Progenitor cell of endocrine pancreas (in vitro differentiated cells): Measurements from ENCODE around the gene FAM83C. TPM values are rescaled to one million over a fixed set of nuclear protein-coding genes. Genes with fewer than 3 reads are reported as not detected.
"Not testable (repeated sequence)": the region's sequence is repeated elsewhere in the genome, so short reads cannot be mapped to it uniquely, and the experiment has no call there.

ENCODE experiments used
- DNase-seq: peaks from one replicate; pipeline ENCODE4 v3.0.0; 2021; ENCODE audit warnings: low spot score; ENCODE audit not compliant: unreplicated experiment
- H3K27ac Mint-ChIP-seq: 2 replicates; pipeline ENCODE4 v1.8.0; 2021; ENCODE audit warnings: mild to moderate bottlenecking, moderate library complexity, mixed read lengths
- H3K27me3 Mint-ChIP-seq: 2 replicates; pipeline ENCODE4 v1.8.0; 2021; ENCODE audit warnings: mixed read lengths
- H3K36me3 Mint-ChIP-seq: 2 replicates; pipeline ENCODE4 v1.8.0; 2022; ENCODE audit warnings: mixed read lengths; ENCODE audit not compliant: insufficient read depth
- H3K4me1 Mint-ChIP-seq: 2 replicates; pipeline ENCODE4 v1.8.0; 2021; ENCODE audit warnings: low read depth, mixed read lengths
- H3K4me3 Mint-ChIP-seq: 2 replicates; pipeline ENCODE4 v1.8.0; 2021; ENCODE audit warnings: low read depth, mild to moderate bottlenecking, moderate library complexity, mixed read lengths
- H3K9me3 Mint-ChIP-seq: 2 replicates; pipeline ENCODE4 v1.8.0; 2021; ENCODE audit warnings: low read depth, mixed read lengths
- total RNA-seq: library from RNA; stranded (reverse); gene quantifications from 2 replicates; pipeline ENCODE4 v1.2.1, GENCODE V29; 2021
- TF ChIP-seq, protein P1 (sequence below): fragments of 200-600 bp; sonication (generic); IDR thresholded peaks from one replicate; pipeline ENCODE4 v1.5.0; 2021; ENCODE audit warnings: antibody characterized with exemption, mild to moderate bottlenecking; ENCODE audit not compliant: unreplicated experiment

FAM83C gene
- total RNA-seq, 1 donor from 2014 or later: not detected

GRCh38 chr20:35253010-35253409, 39.2 kb downstream of the FAM83C start:
- Mint-ChIP-seq H3K4me1 (peaks cover 4% of the 10 kb centered on the region), H3K9me3 (peaks cover 4% of the 10 kb centered on the region), H3K27ac (no peak overlapping the region), H3K36me3 (peaks cover 2% of the 10 kb centered on the region), H3K27me3 (no peaks in the 10 kb centered on the region), H3K4me3 (no peak overlapping the region)
- TF ChIP-seq, protein P1, sequence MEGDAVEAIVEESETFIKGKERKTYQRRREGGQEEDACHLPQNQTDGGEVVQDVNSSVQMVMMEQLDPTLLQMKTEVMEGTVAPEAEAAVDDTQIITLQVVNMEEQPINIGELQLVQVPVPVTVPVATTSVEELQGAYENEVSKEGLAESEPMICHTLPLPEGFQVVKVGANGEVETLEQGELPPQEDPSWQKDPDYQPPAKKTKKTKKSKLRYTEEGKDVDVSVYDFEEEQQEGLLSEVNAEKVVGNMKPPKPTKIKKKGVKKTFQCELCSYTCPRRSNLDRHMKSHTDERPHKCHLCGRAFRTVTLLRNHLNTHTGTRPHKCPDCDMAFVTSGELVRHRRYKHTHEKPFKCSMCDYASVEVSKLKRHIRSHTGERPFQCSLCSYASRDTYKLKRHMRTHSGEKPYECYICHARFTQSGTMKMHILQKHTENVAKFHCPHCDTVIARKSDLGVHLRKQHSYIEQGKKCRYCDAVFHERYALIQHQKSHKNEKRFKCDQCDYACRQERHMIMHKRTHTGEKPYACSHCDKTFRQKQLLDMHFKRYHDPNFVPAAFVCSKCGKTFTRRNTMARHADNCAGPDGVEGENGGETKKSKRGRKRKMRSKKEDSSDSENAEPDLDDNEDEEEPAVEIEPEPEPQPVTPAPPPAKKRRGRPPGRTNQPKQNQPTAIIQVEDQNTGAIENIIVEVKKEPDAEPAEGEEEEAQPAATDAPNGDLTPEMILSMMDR: no peak
- no peak for DNase-seq

DNA sequence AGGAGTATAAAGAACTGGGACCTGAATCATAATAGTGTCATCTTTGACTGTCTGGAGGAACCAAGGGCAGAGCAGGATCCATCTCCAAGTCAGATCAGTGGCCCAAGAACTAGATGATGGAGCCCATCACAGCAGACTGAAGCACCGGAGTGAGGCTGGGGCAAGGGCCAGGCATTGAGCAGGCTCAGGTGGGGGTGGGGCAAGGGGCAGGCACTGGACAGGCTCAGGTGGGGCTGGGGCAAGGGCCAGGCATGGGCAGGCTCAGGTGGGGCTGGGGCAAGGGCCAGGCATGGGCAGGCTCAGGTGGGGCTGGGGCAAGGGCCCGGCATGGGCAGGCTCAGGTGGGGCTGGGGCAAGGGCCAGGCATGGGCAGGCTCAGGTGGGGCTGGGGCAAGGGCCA, 39.6 kb downstream of the FAM83C start:
- H3K4me1 Mint-ChIP-seq, H3K27me3 Mint-ChIP-seq, H3K27ac Mint-ChIP-seq, H3K36me3 Mint-ChIP-seq, H3K4me3 Mint-ChIP-seq, H3K9me3 Mint-ChIP-seq, DNase-seq: not testable (repeated sequence)

- Mint-ChIP-seq H3K27me3 (no peaks in the 10 kb centered on the region), H3K9me3 (peaks cover under 1% of the 10 kb centered on the region), H3K4me3 (no peak overlapping the region), H3K4me1 (peaks cover 4% of the 10 kb centered on the region), H3K36me3 (peaks cover 2% of the 10 kb centered on the region), H3K27ac (no peak overlapping the region)
- TF ChIP-seq, protein P1: no peak
- no peak for DNase-seq
Observed at GRCh38 chr20:35252037-35252461, 40.2 kb downstream of the FAM83C start.

- Mint-ChIP-seq H3K36me3 (peaks cover 2% of the 10 kb centered on the region), H3K4me1 (peaks cover 4% of the 10 kb centered on the region), H3K4me3 (no peak overlapping the region), H3K27me3 (no peaks in the 10 kb centered on the region), H3K9me3 (no peaks in the 10 kb centered on the region), H3K27ac (no peak overlapping the region)
- TF ChIP-seq, protein P1: no peak
- DNase-seq: no peak
Observed at GRCh38 chr20:35251613-35251940, 40.6 kb downstream of the FAM83C start.

DNA sequence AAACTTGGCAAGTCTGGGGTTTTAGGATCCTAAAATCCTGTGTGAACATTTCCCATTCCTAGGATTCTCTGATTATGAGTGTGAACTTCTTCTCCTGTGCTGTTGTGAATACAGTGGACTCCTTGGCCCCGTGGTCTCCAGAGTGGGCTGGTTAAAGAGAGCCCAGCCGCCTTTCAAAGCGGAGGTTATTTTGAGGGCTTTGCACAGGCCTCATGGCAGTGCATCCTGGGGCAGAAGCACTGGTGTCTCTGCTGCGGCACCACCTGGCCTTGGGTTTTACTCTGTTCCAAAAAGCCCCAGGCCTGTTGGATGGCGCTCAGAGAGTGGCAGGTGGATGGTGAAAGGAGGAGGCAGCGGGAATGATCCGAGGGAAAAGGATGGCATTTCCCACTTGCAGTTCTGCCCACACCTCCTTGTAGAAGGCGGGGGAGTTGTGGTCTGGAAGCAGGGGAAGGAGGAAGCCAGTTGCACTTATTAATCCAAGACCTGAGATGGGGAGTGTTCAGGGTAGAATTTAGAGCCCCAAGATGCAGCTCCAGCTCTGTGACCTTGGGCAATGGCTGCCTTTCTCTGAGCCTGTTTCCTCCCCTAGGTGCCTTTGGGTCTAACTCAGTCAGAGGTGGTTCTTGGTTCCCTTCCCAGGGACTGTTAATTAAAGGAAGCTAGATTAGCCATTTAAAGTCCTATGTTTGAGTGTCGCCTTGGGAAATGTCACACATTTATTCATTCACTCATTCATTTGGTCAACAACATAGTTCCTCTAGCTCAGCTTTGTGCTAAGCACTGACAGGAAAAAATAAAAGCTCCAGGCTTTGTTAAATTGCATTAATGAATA, 43.4 kb downstream of the FAM83C start:
- H3K4me1 Mint-ChIP-seq: peaks cover 4% of the 10 kb centered on the region
- DNase-seq: no peak
- H3K9me3 Mint-ChIP-seq: no peaks in the 10 kb centered on the region
- H3K27ac Mint-ChIP-seq: no peak overlapping the region
- TF ChIP-seq, protein P1: no peak
- H3K4me3 Mint-ChIP-seq: no peak overlapping the region
- no peaks in the 10 kb centered on the region for H3K36me3 Mint-ChIP-seq
- no peaks in the 10 kb centered on the region for H3K27me3 Mint-ChIP-seq

DNA sequence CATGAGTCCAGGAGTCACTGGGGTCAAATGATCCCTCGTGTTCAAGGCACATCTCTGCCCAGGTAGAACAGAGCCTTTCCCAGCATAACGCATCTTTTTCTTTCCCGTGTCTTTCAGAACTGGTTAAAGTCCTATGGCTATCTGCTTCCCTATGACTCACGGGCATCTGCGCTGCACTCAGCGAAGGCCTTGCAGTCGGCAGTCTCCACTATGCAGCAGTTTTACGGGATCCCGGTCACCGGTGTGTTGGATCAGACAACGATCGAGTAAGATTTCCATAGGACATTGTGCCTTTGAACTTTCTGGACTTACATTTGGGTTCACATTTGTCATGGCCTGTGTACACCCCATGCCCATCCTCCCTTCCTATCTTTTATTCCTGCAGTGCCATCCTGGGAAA, 45.5 kb downstream of the FAM83C start:
- H3K9me3 Mint-ChIP-seq: peaks cover 4% of the 10 kb centered on the region
- TF ChIP-seq, protein P1: no peak
- no peaks in the 10 kb centered on the region for H3K27me3 Mint-ChIP-seq

More for the DNA sequence above, 45.5 kb downstream of the FAM83C start:
- no peak overlapping the region for H3K27ac Mint-ChIP-seq
- no peak overlapping the region for H3K4me3 Mint-ChIP-seq
- no peaks in the 10 kb centered on the region for H3K36me3 Mint-ChIP-seq
- no peak for DNase-seq
- H3K4me1 Mint-ChIP-seq: peaks cover 4% of the 10 kb centered on the region
